GM12878 (cell line): ENCODE results near the gene C1orf35.

Experiments
- IRF4 ChIP-seq: IDR thresholded peaks from 2 replicates; pipeline ENCODE4 v1.6.1; 2011; ENCODE audit warnings: low read depth, low read length
- MEF2A ChIP-seq: IDR thresholded peaks from 2 replicates; pipeline ENCODE4 v1.6.1; 2011; ENCODE audit warnings: low read depth, mild to moderate bottlenecking, low read length, moderate library complexity; ENCODE audit not compliant: insufficient read depth
- POLR2A ChIP-seq: IDR thresholded peaks from 2 replicates; pipeline ENCODE4 v1.6.1; 2011; ENCODE audit warnings: low read depth, mild to moderate bottlenecking, low read length
- YY1 ChIP-seq: IDR thresholded peaks from 2 replicates; pipeline ENCODE4 v1.6.1; 2011; ENCODE audit warnings: low read depth, mild to moderate bottlenecking, low read length
- TF ChIP-seq, protein P1 (sequence below), 3 experiments: IDR thresholded peaks in 2 of 3; conservative IDR thresholded peaks in 1 of 3; 2 replicates each; pipeline ENCODE4 v1.5.1; 2011; ENCODE audit warnings: low read depth in 3 of 3, low read length in 3 of 3, mild to moderate bottlenecking in 3 of 3, control low read depth in 2 of 3, moderate library complexity in 2 of 3, inconsistent platforms in 1 of 3, mixed read lengths in 1 of 3; ENCODE audit not compliant: control insufficient read depth in 2 of 3, insufficient read depth in 1 of 3; ENCODE audit errors: extremely low read depth in 1 of 3
- TF ChIP-seq, protein P2 (sequence below): fragments of 450-650 bp; IDR thresholded peaks from 2 replicates; pipeline ENCODE4 v1.6.1; 2017; ENCODE audit warnings: antibody characterized with exemption, mild to moderate bottlenecking, moderate library complexity

DNA sequence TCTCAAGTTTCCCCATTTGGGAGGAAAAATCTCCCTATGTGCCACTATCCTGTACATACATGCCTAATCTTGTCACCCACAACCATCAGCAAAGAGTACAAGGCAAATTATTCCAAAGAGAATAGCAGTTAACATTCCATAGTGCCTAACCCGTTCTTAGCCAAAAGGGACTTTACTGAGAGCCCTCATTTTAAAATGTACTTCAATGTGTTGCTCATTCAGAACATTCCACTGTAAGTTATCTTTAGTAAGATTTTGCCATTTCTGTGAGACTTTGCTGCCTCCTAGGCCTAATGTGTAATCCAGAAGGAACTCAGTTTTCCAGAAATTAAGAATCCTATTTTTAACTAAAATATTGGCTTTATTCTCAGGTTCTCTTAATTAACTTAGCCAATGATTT, 17.2 kb upstream of the C1orf35 start:
- TF ChIP-seq, protein P1, sequence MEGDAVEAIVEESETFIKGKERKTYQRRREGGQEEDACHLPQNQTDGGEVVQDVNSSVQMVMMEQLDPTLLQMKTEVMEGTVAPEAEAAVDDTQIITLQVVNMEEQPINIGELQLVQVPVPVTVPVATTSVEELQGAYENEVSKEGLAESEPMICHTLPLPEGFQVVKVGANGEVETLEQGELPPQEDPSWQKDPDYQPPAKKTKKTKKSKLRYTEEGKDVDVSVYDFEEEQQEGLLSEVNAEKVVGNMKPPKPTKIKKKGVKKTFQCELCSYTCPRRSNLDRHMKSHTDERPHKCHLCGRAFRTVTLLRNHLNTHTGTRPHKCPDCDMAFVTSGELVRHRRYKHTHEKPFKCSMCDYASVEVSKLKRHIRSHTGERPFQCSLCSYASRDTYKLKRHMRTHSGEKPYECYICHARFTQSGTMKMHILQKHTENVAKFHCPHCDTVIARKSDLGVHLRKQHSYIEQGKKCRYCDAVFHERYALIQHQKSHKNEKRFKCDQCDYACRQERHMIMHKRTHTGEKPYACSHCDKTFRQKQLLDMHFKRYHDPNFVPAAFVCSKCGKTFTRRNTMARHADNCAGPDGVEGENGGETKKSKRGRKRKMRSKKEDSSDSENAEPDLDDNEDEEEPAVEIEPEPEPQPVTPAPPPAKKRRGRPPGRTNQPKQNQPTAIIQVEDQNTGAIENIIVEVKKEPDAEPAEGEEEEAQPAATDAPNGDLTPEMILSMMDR (IDR thresholded peaks at IDR 0.05 in 2 of 3, conservative IDR thresholded peaks at IDR 0.05 in 1 of 3; ENCODE audit: control insufficient read depth in 2 of 3, extremely low read depth in 1 of 3, insufficient read depth in 1 of 3, low read depth in 3 of 3, low read length in 3 of 3): no peak
- TF ChIP-seq MEF2A: no peak
- no peak for TF ChIP-seq IRF4
- TF ChIP-seq, protein P2, sequence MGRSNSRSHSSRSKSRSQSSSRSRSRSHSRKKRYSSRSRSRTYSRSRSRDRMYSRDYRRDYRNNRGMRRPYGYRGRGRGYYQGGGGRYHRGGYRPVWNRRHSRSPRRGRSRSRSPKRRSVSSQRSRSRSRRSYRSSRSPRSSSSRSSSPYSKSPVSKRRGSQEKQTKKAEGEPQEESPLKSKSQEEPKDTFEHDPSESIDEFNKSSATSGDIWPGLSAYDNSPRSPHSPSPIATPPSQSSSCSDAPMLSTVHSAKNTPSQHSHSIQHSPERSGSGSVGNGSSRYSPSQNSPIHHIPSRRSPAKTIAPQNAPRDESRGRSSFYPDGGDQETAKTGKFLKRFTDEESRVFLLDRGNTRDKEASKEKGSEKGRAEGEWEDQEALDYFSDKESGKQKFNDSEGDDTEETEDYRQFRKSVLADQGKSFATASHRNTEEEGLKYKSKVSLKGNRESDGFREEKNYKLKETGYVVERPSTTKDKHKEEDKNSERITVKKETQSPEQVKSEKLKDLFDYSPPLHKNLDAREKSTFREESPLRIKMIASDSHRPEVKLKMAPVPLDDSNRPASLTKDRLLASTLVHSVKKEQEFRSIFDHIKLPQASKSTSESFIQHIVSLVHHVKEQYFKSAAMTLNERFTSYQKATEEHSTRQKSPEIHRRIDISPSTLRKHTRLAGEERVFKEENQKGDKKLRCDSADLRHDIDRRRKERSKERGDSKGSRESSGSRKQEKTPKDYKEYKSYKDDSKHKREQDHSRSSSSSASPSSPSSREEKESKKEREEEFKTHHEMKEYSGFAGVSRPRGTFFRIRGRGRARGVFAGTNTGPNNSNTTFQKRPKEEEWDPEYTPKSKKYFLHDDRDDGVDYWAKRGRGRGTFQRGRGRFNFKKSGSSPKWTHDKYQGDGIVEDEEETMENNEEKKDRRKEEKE: no peak
- TF ChIP-seq POLR2A: no peak
- TF ChIP-seq YY1: no peak
